Fibroblast of skin of right biceps (primary cell): ENCODE measurements around the gene TNFAIP3.

Experiments used
- DNase-seq: peaks from one replicate; pipeline ENCODE4 v3.0.0-alpha.2; 2013

TNFAIP3 gene

GRCh38 chr6:137903933-137904821, 37.1 kb downstream of the TNFAIP3 start:
- peak; percentile 70 for DNase-seq

GRCh38 chr6:137904822-137905617, 38.0 kb downstream of the TNFAIP3 start:
- peak; percentile 52 for DNase-seq

- no peak for DNase-seq
Observed at GRCh38 chr6:137906020-137906472, 39.0 kb downstream of the TNFAIP3 start.

GRCh38 chr6:137907170-137907569, 40.1 kb downstream of the TNFAIP3 start:
- no peak for DNase-seq

- DNase-seq, result no peak
Observed at GRCh38 chr6:137909533-137909932, 42.5 kb downstream of the TNFAIP3 start.

- DNase-seq, result peak; percentile 74
Observed at GRCh38 chr6:137910424-137910834, 43.4 kb downstream of the TNFAIP3 start.

GRCh38 chr6:137910843-137911456, 43.9 kb downstream of the TNFAIP3 start:
- no peak for DNase-seq

GRCh38 chr6:137911675-137912191, 44.7 kb downstream of the TNFAIP3 start:
- DNase-seq, result no peak

- DNase-seq, result no peak
Observed at GRCh38 chr6:137912813-137913212, 45.8 kb downstream of the TNFAIP3 start.

GRCh38 chr6:137913434-137913833, 46.4 kb downstream of the TNFAIP3 start:
- DNase-seq, result no peak

GRCh38 chr6:137913996-137914529, 47.0 kb downstream of the TNFAIP3 start:
- no peak for DNase-seq

- no peak for DNase-seq
Observed at GRCh38 chr6:137914530-137915193, 47.6 kb downstream of the TNFAIP3 start.

- no peak for DNase-seq
Observed at GRCh38 chr6:137915790-137916189, 48.7 kb downstream of the TNFAIP3 start.

- no peak for DNase-seq
Observed at GRCh38 chr6:137917551-137918325, 50.7 kb downstream of the TNFAIP3 start.

- no peak for DNase-seq
Observed at GRCh38 chr6:137919502-137919823, 52.4 kb downstream of the TNFAIP3 start.

GRCh38 chr6:137919837-137920730, 53.0 kb downstream of the TNFAIP3 start:
- no peak for DNase-seq

- no peak for DNase-seq
Observed at GRCh38 chr6:137921823-137922222, 54.8 kb downstream of the TNFAIP3 start.

- no peak for DNase-seq
Observed at GRCh38 chr6:137923866-137924653, 57.0 kb downstream of the TNFAIP3 start.

- DNase-seq, result no peak
Observed at GRCh38 chr6:137925141-137925698, 58.2 kb downstream of the TNFAIP3 start.
